Measurements from ENCODE around the gene TENM3.

The TENM3 gene

GRCh38 chr4:182624281-182624680, 381.1 kb downstream of the TENM3 start:
- no peak for DNase-seq (ENCODE audit: low read depth)

GRCh38 chr4:182625193-182625592, 382.0 kb downstream of the TENM3 start:
- DNase-seq (ENCODE audit: low read depth): no peak

GRCh38 chr4:182627996-182628395, 384.8 kb downstream of the TENM3 start:
- DNase-seq (ENCODE audit: low read depth): no peak

DNA sequence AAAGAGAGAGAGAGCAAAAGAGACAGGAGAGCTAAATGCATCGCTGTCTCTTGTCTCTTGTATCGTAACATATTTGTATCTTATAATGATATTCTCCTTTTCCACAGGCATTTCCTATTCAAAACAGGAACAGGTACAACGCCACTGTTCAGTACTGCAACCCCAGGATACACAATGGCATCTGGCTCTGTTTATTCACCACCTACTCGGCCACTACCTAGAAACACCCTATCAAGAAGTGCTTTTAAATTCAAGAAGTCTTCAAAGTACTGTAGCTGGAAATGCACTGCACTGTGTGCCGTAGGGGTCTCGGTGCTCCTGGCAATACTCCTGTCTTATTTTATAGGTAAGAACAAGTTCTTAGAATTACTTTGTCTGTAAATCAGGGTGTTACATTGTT, 385.3 kb downstream of the TENM3 start:
- no peak for DNase-seq (ENCODE audit: low read depth)

DNA sequence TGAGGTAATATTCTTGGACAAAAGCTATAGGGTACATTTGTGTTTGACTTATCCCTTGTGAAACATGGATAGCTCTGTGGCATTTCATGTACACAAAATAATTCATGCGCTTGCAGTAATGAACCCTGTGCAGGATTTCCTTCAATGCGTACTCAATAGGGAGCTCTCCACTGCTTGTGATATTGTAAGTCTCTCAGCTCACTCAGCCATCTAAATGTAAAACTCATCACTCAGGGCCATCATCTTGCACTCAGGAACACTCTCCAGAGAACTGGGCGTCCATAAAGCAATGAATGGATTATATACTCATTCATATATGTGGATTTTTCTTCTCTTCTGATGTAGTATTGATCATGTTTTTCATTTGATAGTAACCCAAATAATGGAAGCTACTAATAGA, 385.9 kb downstream of the TENM3 start:
- no peak for DNase-seq (ENCODE audit: low read depth)

DNA sequence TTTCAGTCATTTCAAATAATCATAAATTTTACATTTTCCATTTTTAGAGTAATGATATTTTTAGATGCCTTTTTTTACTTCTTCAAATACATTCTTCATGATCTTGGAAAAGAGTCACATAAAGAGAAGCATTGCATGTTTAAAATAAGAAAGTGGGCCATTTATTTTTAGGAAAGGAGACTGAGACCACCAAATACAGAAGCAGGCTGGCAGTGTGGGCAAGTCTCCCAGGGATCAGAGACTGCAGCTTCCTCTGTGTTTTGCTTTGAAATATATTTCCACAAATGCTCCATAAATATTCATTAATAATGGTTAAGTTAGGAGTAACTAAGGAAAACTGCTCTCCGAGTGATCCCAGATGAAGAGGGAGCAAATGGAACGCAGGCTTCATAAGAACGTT, 397.3 kb downstream of the TENM3 start:
- DNase-seq (ENCODE audit: low read depth): no peak

DNA sequence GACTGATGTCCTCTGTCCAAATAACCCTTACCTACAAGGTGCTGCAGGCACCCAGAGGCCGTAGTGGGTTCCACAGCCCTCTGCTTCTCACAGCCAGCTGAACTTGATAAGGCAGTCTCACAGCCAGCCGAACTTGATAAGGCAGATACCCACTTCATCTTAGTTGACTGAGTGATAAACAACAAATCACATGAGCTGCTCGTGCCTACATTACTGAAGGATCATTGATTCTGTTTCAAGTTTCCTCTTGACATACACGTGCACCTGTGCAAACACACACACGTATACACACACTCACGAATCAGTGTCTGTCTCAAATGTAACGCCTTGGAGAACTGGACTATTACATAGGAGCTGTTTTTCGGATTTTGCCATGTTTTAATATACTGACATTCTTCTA, 397.7 kb downstream of the TENM3 start:
- no peak for DNase-seq (ENCODE audit: low read depth)

DNA sequence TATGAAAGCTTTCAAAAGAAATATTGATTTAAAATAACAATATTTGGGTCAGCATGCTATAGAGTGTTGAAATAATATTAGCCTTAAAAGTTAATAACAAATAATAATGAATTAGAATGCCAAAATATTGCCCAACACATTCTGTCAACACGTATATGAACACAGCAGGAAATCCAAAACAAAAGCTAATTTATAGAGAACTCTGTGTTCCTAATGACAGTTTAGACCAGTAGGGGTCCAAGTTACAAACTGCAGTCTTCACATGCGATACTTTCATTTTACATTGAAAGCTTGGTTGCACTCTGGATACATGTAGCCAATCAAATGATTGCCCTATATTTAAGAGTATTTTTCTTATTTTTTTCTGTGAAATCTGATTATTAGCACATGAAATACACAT, 399.6 kb downstream of the TENM3 start:
- no peak for DNase-seq (ENCODE audit: low read depth)

- no peak for DNase-seq (ENCODE audit: low read depth)
Observed at GRCh38 chr4:182643801-182644682, 400.8 kb downstream of the TENM3 start.

DNA sequence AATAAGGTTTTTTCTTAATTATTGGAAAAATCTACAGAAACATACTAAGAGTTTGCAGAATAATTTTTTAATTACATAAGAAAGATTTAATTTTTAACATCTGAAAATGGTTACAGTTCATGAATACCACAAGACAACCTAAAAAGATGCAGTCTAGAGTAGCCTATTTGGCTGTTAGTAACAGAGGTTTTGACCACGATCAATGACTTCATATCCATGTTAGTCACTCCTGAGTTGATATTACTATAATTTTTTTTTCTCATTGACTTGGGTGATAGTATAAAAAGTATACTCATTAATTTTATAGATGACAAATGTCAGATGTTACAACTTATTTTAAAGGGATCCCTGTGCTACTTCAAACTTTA, 401.5 kb downstream of the TENM3 start:
- DNase-seq (ENCODE audit: low read depth): no peak

DNA sequence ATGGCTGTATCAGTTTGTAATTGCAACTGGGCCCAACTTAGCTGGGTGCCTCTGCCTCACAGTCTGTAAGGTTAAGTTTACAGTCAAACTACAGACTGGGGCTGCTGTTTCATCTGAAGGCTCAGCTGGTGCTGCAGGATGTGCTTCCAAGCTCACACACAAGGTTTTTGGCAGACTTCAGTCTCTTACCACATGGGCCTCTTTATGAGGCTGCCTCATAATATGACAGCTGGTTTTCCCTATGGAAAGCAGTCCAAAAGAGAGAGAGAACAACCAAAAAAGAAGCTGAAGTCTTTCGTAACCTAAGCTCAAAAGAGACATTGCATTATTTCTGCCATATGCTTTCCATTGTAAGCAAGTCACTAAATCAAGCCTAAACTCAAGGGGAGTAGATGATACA, 402.3 kb downstream of the TENM3 start:
- DNase-seq (ENCODE audit: low read depth): no peak

- no peak for DNase-seq (ENCODE audit: low read depth)
Observed at GRCh38 chr4:182647646-182648300, 404.6 kb downstream of the TENM3 start.

DNA sequence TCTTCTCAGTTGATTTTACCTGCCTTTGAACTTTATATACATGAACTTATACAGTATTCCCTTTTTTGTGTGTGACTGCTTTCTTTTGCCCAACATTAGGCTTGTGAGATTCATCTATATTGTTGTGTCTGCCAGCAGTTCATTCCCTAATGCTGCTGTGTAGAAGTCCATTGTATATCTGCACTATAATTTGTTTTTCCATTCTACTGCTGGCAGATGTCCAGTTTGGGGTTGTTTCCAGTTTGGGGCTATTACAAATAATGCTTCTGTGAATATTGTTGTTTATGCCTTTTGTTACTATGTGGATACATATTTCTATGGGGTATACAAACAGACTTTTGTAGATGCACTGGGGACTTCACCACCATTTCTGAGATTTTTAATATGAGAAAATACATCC, 405.6 kb downstream of the TENM3 start:
- DNase-seq (ENCODE audit: low read depth): no peak

DNA sequence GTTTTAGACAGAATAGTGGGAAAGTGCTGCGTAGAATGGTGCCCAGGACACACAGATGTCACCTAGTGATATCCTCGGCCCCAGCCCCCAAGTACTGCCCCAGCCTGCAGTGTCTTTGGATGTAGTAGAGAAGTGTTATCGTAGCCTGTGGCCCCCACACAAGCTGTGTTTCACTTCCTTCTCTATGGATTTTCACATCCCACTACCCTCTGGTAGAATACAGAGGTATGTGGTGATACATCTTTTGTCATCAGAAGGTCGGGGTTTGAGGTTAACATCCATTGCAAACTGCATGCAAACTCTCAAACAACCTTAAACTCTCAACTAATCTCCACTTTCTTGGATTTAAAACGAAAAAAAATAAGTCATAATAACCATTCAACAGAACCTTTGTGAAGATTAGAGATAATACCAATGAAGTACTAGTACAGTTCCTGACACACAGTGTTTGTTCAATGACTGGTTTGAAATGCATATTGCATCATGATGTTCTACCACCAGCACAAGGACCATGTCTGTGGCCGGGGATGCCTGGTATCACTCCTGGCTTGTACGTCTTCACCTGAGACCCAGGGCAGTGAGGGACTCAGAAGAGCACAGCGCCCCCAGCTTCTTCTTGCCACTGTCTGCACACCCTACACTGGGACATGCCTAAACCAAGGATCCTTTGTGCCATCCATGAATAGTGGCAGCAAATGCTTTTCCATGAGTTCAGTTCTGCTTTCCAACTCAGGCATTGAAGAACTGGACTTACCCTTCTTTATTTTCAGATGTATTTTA, 406.7 kb downstream of the TENM3 start:
- DNase-seq (ENCODE audit: low read depth): no peak

DNA sequence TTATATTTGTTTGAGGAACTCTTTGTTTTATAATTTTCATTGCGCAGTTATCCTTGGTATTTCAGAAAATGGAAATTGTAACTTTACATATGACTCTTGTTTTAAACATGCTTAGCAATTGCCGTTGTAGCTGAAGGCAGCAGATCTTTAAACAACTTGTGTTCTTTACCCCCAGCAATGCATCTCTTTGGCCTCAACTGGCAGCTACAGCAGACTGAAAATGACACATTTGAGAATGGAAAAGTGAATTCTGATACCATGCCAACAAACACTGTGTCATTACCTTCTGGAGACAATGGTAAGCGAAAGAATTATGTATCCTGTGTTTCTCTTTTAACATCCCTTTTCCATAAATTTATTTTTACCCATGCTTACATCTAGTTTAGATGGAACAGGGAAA, 410.4 kb downstream of the TENM3 start:
- DNase-seq (ENCODE audit: low read depth): no peak

DNA sequence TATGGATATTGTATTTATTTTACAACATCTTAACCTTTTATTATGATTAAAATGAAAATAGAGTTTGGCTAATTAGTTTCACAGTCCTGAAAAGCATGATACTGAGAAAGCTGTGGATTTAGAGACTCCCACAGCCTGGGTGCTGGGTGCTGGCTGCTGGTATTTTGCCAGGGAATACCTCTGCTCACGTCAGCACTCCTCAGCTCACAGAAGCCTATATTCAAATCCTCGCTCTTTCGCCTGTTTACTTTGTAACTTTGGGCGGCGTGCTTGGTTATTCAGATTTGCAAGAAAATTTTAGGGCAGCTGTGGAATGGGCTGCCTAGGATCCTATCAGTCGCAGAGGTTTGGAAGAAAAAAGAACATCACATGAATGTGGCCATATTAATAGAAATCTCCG, 412.1 kb downstream of the TENM3 start:
- no peak for DNase-seq (ENCODE audit: low read depth)

- no peak for DNase-seq (ENCODE audit: low read depth)
Observed at GRCh38 chr4:182662551-182662950, 419.3 kb downstream of the TENM3 start.

DNA sequence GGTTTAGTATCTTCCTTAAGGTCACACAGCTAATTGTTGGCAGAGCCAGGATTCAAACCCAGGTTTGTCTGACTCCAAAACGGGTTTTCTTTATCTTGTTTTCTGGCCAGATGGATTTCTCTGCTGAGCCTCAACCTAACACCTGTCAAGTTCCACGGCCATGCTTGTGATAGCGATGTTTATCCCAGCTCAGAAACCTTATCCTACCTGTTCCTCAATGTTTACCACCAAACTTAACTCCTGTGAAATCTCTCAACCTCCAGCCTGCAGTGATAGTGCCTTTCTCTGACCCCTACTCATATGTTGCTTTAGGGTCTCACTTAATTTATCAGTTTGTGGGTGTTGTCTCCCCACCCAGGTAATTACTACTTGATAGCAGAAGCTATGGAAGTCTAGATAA, 428.0 kb downstream of the TENM3 start:
- no peak for DNase-seq (ENCODE audit: low read depth)

GRCh38 chr4:182671749-182672148, 428.5 kb downstream of the TENM3 start:
- no peak for DNase-seq (ENCODE audit: low read depth)

DNA sequence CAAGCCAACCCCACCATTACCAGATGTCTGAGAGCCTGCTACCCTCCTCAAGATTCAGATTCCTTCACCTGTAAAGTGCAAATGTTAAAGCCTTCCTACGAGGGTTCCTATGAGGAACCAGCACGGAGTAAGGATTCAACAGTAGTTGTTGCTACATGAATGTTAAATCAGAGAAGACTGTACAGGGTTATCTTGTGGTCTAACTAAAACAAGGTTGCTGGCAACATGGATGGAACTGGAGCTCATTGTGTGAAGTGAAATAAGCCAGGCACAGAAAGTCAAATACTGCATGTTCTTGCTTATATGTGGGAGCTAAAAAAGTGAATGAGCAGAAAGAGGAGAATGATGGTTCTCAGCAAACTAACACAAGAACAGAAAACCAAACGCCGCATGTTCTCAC, 435.4 kb downstream of the TENM3 start:
- DNase-seq (ENCODE audit: low read depth): no peak

DNA sequence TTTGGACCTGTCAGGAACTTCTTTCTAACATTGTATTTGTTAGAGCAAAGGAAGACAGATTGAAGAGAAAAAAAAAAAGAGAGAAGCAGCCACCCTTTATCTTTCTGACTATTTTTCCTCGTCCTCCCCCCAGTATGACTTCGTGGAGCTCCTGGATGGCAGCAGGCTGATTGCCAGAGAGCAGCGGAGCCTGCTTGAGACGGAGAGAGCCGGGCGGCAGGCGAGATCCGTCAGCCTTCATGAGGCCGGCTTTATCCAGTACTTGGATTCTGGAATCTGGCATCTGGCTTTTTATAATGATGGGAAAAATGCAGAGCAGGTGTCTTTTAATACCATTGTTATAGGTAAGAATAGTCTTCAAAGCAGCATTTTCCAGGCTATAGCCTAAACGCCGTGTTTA, 436.3 kb downstream of the TENM3 start:
- DNase-seq (ENCODE audit: low read depth): no peak

- DNase-seq (ENCODE audit: low read depth): no peak
Observed at GRCh38 chr4:182680234-182680653, 437.0 kb downstream of the TENM3 start.

DNA sequence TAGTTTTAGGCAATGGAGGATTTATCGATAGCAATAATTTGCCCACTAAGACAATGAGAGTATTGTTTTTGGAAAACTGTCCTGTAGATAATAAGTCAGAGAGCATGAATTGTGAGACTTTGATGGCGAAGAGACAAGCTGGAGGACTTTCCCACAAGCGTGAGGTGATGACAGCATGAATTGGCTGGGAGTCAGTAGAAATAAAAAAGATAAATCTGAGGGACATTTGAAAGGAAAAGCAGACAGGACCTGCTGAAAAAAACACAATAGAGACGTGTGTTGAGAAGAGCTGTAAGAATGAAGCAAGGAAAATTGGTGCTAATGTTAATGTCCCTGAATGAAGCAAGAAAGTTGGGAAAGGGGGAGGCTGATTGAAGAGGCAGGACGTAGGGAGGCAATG, 440.5 kb downstream of the TENM3 start:
- DNase-seq (ENCODE audit: low read depth): no peak
